ENCODE measurements around the gene STXBP4.

DNA sequence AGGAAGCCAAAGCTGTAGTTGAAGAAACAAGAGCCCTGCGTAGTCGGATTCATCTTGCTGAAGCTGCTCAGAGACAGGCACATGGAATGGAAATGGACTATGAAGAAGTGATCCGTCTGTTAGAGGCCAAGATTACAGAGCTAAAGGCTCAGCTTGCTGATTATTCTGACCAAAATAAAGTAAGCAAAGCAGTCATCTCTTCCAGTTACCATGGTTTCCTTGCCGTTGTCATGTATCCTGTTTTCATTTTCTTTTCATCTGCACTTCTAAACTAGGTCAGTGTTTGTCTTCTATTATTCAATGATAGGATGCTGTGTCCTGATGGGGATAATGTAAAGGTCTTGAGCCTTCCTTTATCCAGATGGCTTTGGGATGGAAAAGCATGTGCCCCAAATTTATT is 104.3 kb downstream of the STXBP4 start:
- TF ChIP-seq YY1 (IDR thresholded peaks at IDR 0.05; ENCODE audit: insufficient read depth, insufficient read length): no peak
- no peak for TF ChIP-seq ZNF274 (IDR thresholded peaks at IDR 0.05; ENCODE audit: low read depth, low read length)
